Measurements from ENCODE around the gene TUBGCP6.
"Not testable (repeated sequence)": the region's sequence is repeated elsewhere in the genome, so short reads cannot be mapped to it uniquely, and the experiment has no call there.

Gene TUBGCP6

GRCh38 chr22:50207383-50208140 lies 37.3 kb downstream of the TUBGCP6 start:
- DNase-seq: no peak

- no peak for DNase-seq
Observed at GRCh38 chr22:50206599-50206998, 38.2 kb downstream of the TUBGCP6 start.

- no peak for DNase-seq
Observed at GRCh38 chr22:50205781-50206569, 38.8 kb downstream of the TUBGCP6 start.

GRCh38 chr22:50204998-50205397 lies 39.8 kb downstream of the TUBGCP6 start:
- DNase-seq: not testable (repeated sequence)

- no peak for DNase-seq
Observed at GRCh38 chr22:50204571-50204970, 40.3 kb downstream of the TUBGCP6 start.

GRCh38 chr22:50203288-50203687 lies 41.5 kb downstream of the TUBGCP6 start:
- no peak for DNase-seq

GRCh38 chr22:50202130-50202666 lies 42.6 kb downstream of the TUBGCP6 start:
- no peak for DNase-seq

GRCh38 chr22:50201191-50202129 lies 43.4 kb downstream of the TUBGCP6 start:
- DNase-seq: no peak

- DNase-seq: peak; percentile 23
Observed at GRCh38 chr22:50200461-50201190, 44.2 kb downstream of the TUBGCP6 start, which contains the start of gene SELENOO. Gene SELENOO (plus strand): TSS chr22:50201011. CDS start chr22:50201037, 26 bp downstream.

- DNase-seq: no peak
Observed at GRCh38 chr22:50199829-50200460, 44.9 kb downstream of the TUBGCP6 start.

GRCh38 chr22:50199251-50199721 lies 45.5 kb downstream of the TUBGCP6 start:
- no peak for DNase-seq

- DNase-seq: no peak
Observed at GRCh38 chr22:50198624-50199017, 46.2 kb downstream of the TUBGCP6 start.

- DNase-seq: no peak
Observed at GRCh38 chr22:50197856-50198623, 46.8 kb downstream of the TUBGCP6 start.

- DNase-seq: no peak
Observed at GRCh38 chr22:50197000-50197800, 47.6 kb downstream of the TUBGCP6 start.

- DNase-seq: no peak
Observed at GRCh38 chr22:50196256-50196655, 48.6 kb downstream of the TUBGCP6 start.

- no peak for DNase-seq
Observed at GRCh38 chr22:50194037-50194805, 50.6 kb downstream of the TUBGCP6 start.

GRCh38 chr22:50193621-50194020 lies 51.2 kb downstream of the TUBGCP6 start:
- no peak for DNase-seq

- no peak for DNase-seq
Observed at GRCh38 chr22:50192436-50193204, 52.2 kb downstream of the TUBGCP6 start.
